Regular cardiac myocyte (primary cell): ENCODE results near the gene C1orf50. TPM values are rescaled to one million over a fixed set of nuclear protein-coding genes. Genes with fewer than 3 reads are reported as not detected.

Experiments
- total RNA-seq: library from RNA; depleted of rRNA; stranded (reverse); fragments of >200 nt; gene quantifications from 2 replicates; pipeline ENCODE4 v1.2.3, GENCODE V29; 2014

C1orf50 gene
- total RNA-seq: 5.0 and 5.9 TPM in 2 replicates

DNA sequence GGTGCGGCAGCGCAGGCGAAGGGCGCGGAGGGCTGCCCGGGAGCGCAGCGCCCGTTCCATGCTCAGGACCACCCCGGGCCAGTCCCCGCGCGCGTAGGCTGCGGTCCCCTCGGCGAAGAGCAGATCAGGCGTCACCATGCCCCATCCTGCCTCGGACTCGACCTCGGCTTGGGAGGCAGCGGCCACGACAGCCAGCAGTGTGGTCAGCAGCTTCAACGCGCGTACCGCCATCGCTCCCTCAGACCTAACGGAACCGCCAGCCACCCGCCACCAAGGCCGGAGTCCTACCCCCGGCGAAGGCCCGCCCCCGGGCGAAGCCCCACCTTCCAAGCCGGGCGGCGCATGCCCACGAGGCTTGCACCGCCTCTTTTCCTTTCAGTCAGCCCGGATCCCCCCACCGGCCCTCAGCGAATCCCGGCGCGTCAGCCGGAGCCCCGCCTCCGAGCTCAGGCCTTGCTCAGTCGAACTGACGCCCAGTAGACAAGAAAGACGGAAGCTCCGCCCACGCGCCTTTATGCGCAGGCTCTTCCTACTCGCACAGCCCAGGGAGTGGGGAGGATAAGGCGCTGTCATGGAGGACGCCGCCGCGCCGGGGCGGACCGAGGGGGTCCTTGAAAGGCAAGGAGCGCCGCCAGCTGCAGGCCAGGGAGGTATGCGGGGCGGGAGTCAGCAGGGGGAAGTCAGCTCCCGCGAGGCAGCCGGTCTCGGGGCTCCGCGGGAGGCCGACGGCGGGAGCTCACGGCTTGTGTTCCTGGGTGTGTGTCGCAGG, at the start of gene C1orf50, which contains the start of gene P3H1:
Gene C1orf50, plus strand, starts transcription at position 509 of the 769 bp plus-strand sequence. Its CDS starts 63 bp downstream, at position 572.
Gene P3H1, minus strand, starts transcription at position 288 of the 769 bp plus-strand sequence. Its CDS starts 57 bp downstream, at position 231.

DNA sequence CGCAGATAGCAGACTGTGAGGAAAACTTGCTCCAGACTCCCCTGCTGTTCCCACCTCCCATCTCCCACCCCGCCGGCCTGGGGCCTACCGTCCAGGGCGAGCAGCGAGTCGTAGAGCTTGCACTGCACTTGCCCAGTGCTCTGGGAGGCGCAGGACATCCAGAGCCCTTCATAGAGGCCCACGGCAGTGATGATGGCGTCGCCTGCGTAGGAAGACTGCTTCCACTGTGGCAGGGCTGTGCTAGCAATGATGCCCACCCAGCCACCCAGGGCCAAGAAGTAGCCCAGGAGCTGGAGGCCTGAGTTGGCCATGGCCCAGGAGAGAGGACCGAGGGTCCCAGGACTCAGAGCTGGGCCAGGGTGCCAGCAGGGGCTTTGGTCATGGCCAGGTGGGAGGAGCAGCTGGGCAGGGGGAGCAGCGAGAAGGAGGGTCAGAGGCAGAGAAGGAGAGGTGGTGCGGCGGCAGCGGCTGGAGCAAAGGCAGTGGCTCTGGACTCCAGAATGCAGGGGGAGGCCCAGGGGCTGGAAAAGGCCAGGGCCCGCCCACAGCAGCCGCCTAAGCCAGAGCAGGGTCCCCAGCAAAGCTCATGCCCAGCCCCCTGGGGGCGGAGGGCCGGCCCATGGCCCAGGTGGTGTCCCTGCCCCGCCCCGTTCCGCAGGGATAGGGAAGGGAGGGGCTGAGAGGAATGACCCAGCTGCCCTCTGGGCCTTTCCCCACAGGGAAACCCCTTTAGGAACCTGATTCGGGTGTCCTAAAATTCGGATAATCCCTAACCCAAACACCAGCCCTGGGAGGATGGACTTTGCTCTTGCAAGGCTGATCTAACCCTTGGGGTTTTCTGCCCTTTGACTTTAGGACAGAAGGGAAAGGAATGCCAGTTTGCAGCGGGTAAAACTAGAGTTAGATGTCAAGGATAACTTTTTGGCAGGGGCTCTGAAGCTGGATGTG, 27.0 kb upstream of the C1orf50 start, which contains the start of gene CLDN19:
Gene CLDN19, minus strand, starts transcription at position 484 of the 948 bp plus-strand sequence. Its CDS starts 173 bp downstream, at position 311.

DNA sequence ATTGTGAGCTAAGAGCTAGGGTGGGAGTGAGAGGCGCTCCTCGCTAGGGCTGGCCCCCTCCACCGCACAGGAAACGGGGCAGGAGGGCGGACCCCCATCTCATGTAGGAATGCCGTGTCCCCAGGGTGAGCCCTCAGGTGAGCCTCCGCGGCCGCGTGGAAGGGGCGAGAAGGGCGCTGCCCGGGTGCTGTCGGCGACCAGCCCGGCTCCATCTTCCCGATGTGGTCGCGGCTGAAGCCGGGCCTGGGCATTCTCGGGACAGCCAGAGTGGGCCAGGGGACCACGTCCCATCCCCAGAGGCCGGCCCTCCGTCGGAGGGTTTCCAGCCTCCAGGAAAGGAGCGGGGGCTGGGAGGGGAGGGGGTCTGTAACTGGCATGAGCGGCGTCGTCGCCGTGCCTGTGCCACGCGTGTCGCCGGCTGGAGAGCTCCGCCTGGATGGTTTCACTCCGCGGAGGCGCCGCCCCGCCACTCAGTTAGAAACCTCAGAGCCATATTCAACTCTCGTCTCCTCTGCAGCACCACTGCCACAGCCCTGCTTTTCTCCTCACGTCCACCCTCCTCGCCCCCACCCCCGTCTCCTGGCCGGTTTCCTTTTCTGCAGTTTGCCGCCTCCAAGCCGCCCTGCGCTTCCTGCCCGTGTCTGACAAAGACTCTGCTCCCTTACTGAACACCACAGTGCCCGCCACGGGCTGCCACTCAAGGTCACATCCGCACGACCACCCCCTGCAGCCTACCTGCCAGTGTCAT, 18.1 kb downstream of the C1orf50 start, which contains the start of gene TMEM269:
Gene TMEM269, plus strand, starts transcription at position 46 of the 748 bp plus-strand sequence. CDS start 4,903 bp downstream, outside the sequence.

DNA sequence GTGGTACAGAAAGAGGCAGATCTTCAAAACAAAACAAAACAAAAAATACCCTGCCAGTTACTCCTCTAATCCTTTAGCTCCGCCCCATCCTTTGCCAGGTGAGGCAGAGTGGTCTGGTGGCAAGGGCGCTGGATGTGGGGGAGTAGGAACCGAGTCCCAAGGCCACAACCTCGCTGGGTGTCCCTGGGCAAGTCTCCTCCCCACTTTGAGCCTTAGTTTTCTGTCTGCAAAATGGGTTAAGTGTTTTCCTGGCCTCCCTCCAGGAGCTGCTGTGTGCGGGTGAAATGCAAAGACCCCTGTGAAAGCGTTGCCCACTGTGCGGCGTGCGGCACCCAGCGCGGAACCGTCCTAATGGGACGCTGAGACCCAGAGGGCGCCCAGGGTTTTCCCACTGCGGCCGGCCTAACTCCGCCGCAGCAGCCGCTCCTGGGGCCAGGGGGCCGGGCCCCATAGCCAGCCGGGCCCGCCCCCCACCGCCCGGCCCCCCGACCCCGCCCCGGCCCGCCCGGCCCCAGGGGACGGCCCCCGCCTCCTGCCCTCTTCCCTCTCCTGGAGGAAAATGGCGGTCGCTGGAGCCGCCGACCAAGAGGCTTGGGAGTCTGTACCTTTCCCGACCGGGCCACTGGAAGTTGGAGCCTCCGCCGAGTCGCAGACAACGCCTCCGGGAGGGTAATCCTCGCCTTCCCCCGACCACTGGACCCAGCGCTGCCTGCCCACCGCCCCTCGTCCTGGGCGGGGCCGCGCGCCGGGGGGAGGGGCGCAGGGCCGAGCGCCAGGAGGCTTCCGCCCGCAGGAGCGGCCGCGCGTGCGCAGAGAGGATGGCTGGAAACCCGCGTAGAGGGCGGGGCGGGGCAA, 49.8 kb downstream of the C1orf50 start, which contains the start of the genes ERMAP and SVBP:
Gene ERMAP, plus strand, starts transcription at position 538 of the 855 bp plus-strand sequence. CDS start 13,327 bp downstream, outside the sequence.
Gene SVBP, minus strand, starts transcription at position 813 of the 855 bp plus-strand sequence. CDS start 853 bp downstream, outside the sequence.

Other genes starting within 250 kb of the C1orf50 start
- 20.6 and 46.4 TPM in 2 replicates for gene PPIH, start 108.8 kb upstream of the C1orf50 start, total RNA-seq
- gene YBX1, start 84.8 kb upstream of the C1orf50 start, total RNA-seq: 682 and 884 TPM in 2 replicates
- under 0.01 TPM in 1 of 2 replicates, not detected in the other for gene CLDN19, start 27.0 kb upstream of the C1orf50 start, total RNA-seq
- gene P3H1, start 221 bp upstream of the C1orf50 start, total RNA-seq: 111 and 118 TPM in 2 replicates
- gene TMEM269, start 17.7 kb downstream of the C1orf50 start, total RNA-seq: under 0.01 TPM in 1 of 2 replicates, not detected in the other
- 5.2 and 12.4 TPM in 2 replicates for gene ERMAP, start 49.9 kb downstream of the C1orf50 start, total RNA-seq
- 9.9 and 11.5 TPM in 2 replicates for gene SVBP, start 50.1 kb downstream of the C1orf50 start, total RNA-seq
- 8.4 and 13.2 TPM in 2 replicates for gene ZNF691, start 79.4 kb downstream of the C1orf50 start, total RNA-seq
- 192 and 231 TPM in 2 replicates for gene SLC2A1, start 191.6 kb downstream of the C1orf50 start, total RNA-seq